ENCODE measurements around the gene TMEM151B.

TMEM151B gene

DNA sequence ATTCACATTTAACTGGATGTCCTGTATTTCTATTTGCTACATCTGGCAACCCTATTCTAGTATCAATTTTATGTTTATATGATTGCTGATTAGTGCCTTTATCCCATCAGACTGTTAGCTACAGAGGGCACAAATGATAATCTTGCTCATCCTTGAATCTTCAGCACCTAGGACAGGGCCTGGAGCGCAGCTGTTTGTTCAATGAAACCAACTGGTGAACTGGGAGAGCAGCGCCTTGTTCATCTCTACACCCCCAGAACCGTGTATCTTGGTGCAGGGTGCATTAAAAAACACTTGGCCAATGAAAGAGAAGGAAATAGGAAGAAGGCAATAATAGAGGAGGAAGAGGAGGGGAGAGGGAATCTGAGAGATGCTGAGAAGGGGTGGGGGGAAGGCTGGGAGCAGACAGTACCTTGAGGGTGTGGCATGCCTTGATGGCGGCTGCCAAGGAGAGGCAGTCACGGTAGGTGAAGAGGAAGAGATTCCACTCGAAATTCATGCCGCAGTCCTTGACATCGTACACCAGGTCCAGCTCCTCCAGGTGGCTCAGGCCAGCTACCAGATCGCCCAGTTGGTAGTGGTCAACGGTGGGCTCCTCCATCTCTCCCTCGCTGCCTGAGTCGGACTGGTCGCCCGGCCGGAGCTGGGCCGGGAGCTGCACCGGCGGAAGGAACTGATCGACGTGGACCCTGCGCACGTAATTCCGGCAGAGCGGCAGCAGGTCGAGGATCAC, 15.5 kb downstream of the TMEM151B start:
- DNase-seq = no peak

GRCh38 chr6:44286285-44286565, 16.0 kb downstream of the TMEM151B start:
- DNase-seq = no peak

DNA sequence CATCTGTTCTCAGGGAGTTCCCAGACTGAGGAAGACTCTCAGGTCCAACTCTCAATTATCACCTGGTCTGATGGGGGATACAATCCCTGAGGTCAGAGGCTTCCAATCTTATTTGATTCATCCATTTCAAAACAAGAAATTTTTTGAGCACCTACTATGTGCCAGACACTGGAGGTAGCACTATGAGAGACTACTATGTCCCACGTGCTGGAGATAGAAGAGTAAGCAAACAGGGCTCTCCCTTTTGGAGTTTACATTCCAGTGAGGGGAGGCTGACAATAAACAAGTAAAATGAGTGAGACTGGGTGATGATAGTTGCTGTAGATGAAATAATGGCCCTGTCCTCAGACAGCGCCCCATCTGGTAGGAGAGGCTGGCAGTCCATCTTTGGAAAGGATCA, 16.5 kb downstream of the TMEM151B start:
- no peak for DNase-seq

GRCh38 chr6:44289726-44290260, 19.5 kb downstream of the TMEM151B start:
- no peak for DNase-seq

GRCh38 chr6:44291841-44292240, 21.6 kb downstream of the TMEM151B start:
- no peak for DNase-seq

GRCh38 chr6:44292661-44293365, 22.6 kb downstream of the TMEM151B start:
- no peak for DNase-seq

DNA sequence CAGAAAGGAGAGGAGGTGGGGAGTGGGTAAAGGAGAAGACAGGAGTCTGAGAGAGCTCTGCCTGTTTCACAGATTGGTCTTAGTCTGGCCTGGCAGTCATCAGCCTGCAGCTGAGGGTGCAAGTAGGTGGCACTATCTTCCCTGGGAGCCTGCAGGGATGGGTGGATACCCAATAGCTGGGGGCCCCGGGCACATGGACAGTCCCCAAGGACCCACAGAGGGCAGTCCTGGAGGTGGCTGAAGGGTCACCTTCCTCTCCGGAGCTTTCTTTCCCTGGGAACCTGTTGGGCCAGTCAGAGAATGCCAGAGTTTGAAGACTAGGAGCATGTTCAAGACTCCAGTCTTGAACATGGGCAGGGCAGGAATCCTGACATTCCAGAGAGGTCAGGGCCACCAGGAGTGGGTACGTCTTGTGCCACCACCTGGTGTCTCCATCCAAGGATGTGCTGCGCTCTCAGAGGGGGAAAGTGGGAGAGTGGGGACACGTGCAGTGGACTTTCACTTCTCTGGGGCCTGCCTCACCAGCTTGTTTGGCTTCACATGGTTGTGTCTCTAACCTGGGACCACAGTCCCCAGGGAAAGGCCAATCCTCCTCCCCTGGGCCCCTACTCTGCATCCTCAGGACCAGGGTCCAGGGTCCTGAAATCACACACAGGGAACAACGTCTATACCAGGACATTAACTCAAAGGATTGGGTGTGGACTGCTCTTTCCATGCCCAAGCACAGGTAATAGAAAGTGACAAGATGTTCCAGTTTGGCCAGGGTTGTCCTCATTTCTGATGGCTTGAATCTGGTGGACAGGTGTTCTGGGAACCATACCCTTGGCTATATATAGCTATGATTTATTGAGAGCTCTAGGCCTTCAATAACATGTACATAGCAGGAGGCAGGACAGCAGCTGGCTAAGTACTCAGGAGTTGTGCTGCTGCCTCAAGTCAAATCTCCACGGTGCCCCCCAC, 24.9 kb downstream of the TMEM151B start:
- DNase-seq = no peak

DNA sequence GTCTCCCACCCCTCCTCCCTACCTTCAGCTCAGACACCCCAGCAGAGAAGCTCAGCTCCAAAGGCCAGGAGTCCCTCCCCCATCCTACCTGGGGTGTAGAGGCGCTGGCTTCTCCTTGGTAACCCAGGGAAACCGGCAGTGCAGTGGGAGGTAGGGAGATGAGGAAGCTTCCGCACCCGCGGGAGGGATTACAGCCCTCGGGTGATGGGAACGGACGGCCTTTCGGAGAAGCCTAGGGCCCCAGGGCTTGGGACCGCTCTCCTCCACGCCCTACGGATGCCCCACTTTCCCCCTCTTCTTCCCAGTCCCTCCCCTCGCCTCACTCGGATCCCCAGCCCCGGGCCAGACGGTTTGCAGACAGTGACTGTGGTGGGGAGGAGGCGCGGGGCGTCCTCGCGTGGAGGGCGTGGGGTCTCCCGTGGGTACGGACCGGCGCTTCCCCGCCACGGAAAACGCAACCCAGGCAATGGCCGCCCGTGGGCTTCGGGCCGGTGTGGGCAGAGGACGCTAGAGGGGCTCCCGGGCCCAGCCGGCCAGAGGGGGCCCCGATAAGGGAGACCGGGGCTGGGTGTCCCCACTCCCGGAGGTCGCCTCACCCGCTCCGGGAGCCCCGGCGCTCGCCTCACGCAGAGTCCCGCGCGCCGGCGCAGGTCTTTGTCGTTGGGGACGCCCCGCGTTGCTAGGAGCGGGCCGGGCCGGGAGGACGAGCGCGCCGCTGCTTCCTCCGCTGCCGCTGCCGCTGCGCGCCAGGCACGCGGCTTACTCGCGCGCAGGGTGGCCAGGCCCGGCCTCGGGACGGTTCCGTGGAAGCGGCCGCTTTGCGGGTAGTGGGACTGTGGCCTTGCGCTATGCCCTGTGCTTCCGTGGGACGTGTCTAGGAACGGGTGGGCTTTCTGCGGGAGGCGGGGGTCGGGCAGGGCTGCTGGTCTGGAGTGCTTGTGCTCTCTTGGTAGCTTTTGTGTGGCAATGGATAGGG, 27.1 kb downstream of the TMEM151B start:
- no peak for DNase-seq

DNA sequence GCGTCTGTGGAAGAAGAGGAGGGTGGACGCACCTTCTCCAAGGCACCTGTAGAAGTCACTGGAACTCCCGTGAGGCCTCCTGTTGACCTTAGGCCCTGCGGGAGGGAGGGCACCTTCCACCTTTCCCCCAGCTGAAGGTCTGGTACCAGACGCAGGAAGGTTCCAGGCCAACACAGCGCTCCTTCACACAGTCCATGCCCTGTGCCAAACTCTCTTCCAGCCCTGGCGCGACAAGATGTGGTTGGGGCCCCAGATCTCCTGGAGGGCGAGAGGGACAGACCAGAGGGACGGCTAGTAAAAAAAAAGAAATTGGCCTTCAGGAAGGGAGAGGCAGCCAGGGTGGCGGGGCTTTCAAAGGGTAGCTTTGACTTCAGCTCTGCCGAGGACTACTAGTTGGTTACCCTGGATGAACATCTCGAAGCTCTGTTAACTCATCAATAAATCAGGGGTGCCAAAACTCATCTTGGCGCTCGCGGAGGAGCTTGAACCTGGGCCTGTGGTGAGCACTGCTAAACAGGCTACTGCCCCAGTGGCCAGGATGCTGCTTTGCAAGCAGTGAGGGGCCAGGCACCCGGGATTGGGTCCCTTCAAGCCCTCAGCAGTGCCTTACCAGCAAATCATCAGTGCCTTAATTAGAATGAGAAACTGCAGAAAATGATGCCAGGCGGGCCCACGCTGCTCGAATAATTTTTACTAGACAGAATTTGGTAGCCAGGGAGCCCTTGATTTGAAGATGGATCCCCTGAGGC, 28.0 kb downstream of the TMEM151B start:
- no peak for DNase-seq

- DNase-seq = no peak
Observed at GRCh38 chr6:44298864-44299263, 28.6 kb downstream of the TMEM151B start.

GRCh38 chr6:44300292-44300823, 30.1 kb downstream of the TMEM151B start:
- DNase-seq = no peak

DNA sequence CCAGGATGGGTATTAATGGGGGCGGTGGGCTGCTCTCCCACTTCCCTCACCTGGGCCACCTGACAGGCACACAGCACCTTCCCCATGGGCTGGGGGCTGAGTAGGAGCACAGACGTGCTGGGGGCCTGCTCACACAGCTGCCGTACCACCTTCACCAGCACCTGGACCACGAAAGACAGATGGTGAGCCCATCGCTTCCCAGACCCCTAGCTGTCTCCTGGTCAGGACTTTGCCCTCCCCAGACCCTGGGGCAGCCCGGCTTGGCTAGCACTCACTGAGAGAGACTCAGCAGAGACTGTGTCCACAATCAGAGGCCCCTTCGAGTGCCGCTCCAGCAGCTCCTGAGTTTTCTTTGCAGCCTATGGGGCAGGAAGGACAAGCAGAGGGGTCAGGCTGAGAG, 30.9 kb downstream of the TMEM151B start:
- DNase-seq = no peak

- DNase-seq = no peak
Observed at GRCh38 chr6:44301782-44302564, 31.7 kb downstream of the TMEM151B start.

GRCh38 chr6:44302856-44303255, 32.6 kb downstream of the TMEM151B start:
- DNase-seq = no peak

DNA sequence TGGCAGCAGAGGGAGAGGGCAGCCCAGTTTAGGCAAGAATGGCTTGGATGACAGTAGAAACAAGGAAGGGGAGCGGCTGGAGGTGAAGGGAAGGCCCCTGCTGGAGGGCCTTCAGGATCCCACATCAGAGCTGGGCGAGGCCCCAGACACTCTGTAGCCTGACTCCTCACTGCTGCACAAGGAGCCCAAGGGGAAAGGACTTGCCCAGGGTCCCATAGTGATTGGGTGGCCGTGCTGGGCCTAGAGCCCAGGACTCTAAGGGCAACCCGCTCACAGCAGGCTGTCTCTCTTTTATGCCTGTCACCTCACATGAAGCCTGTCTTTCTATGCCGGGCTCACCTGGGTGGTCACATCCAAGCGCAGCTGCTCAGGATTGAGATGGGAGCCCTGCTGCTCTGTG, 33.6 kb downstream of the TMEM151B start:
- DNase-seq = no peak

DNA sequence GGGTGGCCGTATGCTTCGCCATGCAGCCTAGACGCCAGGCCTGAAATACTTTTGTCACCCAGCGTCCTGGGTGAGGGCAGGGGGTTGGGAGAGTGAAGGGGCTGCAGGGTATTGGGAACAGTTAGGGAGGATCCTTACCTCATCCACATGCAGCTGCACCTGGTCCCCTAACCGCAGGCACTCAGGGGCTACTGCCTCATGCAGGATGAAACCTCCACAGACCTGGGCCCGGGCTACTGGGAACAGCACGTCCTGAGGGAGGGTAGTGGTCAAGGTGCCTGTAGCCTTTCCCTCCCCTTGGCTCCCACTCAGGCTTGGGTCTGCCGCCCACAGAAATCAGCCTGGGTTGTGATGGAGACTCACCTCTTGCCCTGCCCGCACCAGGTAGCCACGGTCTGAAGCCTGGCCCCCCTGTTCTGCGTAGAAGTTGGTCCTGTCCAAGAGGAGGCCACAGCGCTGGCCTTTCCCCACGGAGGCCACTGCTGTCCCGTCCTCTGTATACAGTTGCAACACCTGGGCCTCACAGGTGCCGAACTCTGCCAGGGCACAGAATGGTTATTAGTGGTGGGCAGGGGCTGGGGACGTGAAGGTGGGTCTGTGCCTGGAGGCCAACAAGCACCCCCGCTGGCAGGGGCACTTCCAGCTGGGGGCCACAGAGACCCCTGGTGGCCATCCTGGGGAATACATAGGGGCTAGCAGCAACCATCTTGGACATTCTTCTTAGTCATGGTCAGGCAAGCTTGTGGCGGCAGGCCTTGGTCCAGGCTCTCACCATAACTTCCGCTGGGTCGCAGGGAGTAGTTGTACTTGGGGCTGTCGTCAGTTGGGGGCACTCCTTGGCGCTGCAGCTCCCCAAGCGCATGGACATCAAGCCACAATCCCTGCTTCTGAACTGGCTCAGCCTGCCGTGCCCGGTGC, 34.3 kb downstream of the TMEM151B start:
- no peak for DNase-seq

- no peak for DNase-seq
Observed at GRCh38 chr6:44305200-44305725, 35.0 kb downstream of the TMEM151B start.

DNA sequence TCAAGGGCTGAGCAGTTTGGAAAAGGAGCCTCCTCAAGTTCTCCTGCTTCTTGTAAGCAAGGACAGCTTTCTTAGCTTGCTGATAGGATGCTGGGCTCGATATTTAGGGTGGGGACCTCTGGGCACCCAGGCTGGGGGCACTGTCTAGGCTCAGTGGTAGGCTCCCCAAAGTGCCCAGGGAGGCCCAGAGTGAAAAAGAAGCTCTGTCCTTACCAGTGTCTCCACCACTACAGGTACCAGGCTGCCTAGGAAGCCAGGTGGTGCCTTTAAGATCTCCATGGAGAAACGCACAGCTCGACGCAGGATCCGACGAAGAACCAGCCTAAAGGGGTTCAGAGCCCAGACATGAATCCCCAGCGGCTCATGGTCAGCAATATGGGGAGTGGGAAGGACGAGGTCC, 36.5 kb downstream of the TMEM151B start:
- no peak for DNase-seq

DNA sequence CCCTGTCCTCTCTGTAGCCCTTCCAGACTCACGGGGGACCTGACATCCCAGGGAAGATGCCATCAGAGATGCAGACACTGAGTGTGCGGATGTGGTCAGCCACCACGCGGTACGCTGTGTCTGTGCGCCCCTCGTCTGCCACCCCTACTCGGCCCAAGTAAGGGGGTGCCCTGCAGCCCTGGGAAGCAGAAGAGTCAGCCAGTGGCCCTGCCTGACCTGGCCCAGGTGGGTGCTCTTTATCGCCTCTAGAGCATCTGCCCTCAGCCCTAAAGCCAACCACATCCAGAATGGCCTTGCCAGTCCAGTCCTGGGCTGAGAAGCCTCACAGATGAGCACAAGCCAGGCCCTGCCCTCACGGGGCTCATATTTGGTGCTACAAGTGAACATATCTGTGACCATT, 37.0 kb downstream of the TMEM151B start:
- DNase-seq = no peak
